PC-9 (cell line): ENCODE data around the gene TMPO. TPM values are rescaled to one million over a fixed set of nuclear protein-coding genes. Genes with fewer than 3 reads are reported as not detected.
A peak's percentile ranks its signal among the peaks of the same experiment; 100 is the strongest.
"Not testable (repeated sequence)": the region's sequence is repeated elsewhere in the genome, so short reads cannot be mapped to it uniquely, and the experiment has no call there.

ENCODE experiments used
- BruUV-seq: library from RNA; stranded (reverse); fragments of 400-500 nt; replicated peaks from 2 replicates; lab custom pipeline; 2021; lab: Mats Ljungman, UMichigan
- CTCF ChIA-PET: fragments of 300-600 bp; sonication (Branson Sonifier 250); formaldehyde crosslinking; loops from one replicate; lab custom pipeline; 2022; ENCODE audit warnings: antibody characterized with exemption; lab: Charles Lee
- POLR2A ChIA-PET: fragments of 300-600 bp; sonication (Branson Sonifier 250); formaldehyde crosslinking; loops from one replicate; lab custom pipeline; 2022; ENCODE audit warnings: antibody characterized with exemption; ENCODE audit not compliant: unreplicated experiment; lab: Charles Lee
- DNase-seq, 2 experiments: peaks; one replicate each; pipeline versions ENCODE4 v3.0.0 to v3.0.0-alpha.2; 2015 to 2022; ENCODE audit warnings: mixed read lengths in 1 of 2
- H2AFZ ChIP-seq: fragments of 200-600 bp; sonication (generic); 2 replicates; pipeline ENCODE4 v1.8.1; 2017; ENCODE audit warnings: antibody characterized with exemption
- H3F3A ChIP-seq: fragments of 200-600 bp; sonication (generic); 2 replicates; pipeline ENCODE4 v1.8.1; 2017; ENCODE audit warnings: antibody characterized with exemption, mild to moderate bottlenecking, low read depth; ENCODE audit not compliant: insufficient read depth
- H3K27ac ChIP-seq: fragments of 200-600 bp; sonication (generic); 2 replicates; pipeline ENCODE4 v1.6.1; 2016; ENCODE audit warnings: mixed run types
- H3K27me3 ChIP-seq: fragments of 200-600 bp; sonication (generic); 2 replicates; pipeline ENCODE4 v1.6.1; 2016; ENCODE audit warnings: low read depth, mixed run types; ENCODE audit not compliant: insufficient read depth
- H3K36me3 ChIP-seq: fragments of 200-600 bp; sonication (generic); 2 replicates; pipeline ENCODE4 v1.6.1; 2016; ENCODE audit warnings: low read depth, mixed run types
- H3K4me1 ChIP-seq: fragments of 200-600 bp; sonication (generic); replicated peaks from 2 replicates; pipeline ENCODE4 v1.6.1; 2016; ENCODE audit warnings: mixed run types; ENCODE audit not compliant: insufficient read depth
- H3K4me2 ChIP-seq: fragments of 200-600 bp; sonication (generic); 2 replicates; pipeline ENCODE4 v1.6.1; 2017; ENCODE audit warnings: mixed run types
- H3K4me3 ChIP-seq: fragments of 200-600 bp; sonication (generic); 2 replicates; pipeline ENCODE4 v1.6.1; 2016; ENCODE audit warnings: mixed run types
- H3K79me2 ChIP-seq: fragments of 200-600 bp; sonication (generic); 2 replicates; pipeline ENCODE4 v1.6.1; 2017; ENCODE audit warnings: low read depth, mixed run types
- H3K9me2 ChIP-seq: fragments of 200-600 bp; sonication (generic); 2 replicates; pipeline ENCODE4 v1.8.1; 2017; ENCODE audit warnings: mild to moderate bottlenecking; ENCODE audit not compliant: insufficient read depth
- H3K9me3 ChIP-seq: fragments of 200-600 bp; sonication (generic); 2 replicates; pipeline ENCODE4 v1.8.1; 2016; ENCODE audit warnings: low read depth; ENCODE audit not compliant: insufficient read depth
- H4K20me1 ChIP-seq: fragments of 200-600 bp; sonication (generic); 2 replicates; pipeline ENCODE4 v1.8.1; 2017; ENCODE audit not compliant: insufficient read depth
- EZH2 ChIP-seq: fragments of 200-600 bp; sonication (generic); IDR thresholded peaks from 2 replicates; pipeline ENCODE4 v1.8.0; 2017; ENCODE audit warnings: antibody characterized with exemption, low read depth
- intact Hi-C: fragments of 100-400 bp; cut with micrococcal nuclease; formaldehyde crosslinking; loops from one replicate; pipeline ENCODE4 v1.10.0; 2022; ENCODE audit not compliant: unreplicated experiment
- total RNA-seq: library from RNA; stranded (reverse); gene quantifications from 2 replicates; pipeline ENCODE4 v1.2.3, GENCODE V29; 2021
- TF ChIP-seq, protein P1 (sequence below): fragments of 200-600 bp; sonication (generic); conservative IDR thresholded peaks from 2 replicates; pipeline ENCODE4 v1.6.1; 2017; ENCODE audit warnings: mixed run types, antibody characterized with exemption, mild to moderate bottlenecking, moderate library complexity

The TMPO gene
- total RNA-seq, 1 experiment from 2014 or later, result 171 TPM

DNA sequence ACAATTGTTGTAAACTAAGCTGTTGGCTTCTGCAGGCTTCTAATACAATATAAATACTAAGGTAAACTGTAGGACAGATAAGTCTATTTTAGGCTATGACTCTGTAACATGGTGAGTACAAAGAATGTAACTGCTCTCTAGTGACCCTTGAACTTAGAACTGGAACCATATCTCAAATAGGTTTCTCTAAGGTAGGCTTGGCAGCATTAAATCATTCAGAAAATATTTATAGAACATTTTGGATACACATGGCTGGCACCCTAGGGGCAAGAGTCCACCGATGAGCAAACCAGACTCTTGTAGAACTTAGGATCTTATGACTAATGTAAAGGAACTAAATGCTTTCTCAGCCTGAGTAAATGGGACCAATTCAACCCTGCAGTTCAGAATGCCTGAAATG, 58.7 kb downstream of the TMPO start:
- POLR2A ChIA-PET, result no interaction called here
- Histone ChIP-seq H3K4me1 (peaks cover 6% of the 10 kb centered on the region; the same call in 1 of the 2 replicates), H3K79me2 (no peaks in the 10 kb centered on the region), H3K27me3 (no peaks in the 10 kb centered on the region), H3K27ac (no peak overlapping the region), H4K20me1 (no peaks in the 10 kb centered on the region), H3K9me3 (no peaks in the 10 kb centered on the region), H3K4me2 (no peak overlapping the region), H3F3A (0 out of 2 replicates have a peak, but pooled peaks cover 4% of the 10 kb centered on the region), H3K4me3 (no peak overlapping the region), H3K9me2 (no peaks in the 10 kb centered on the region), H2AFZ (no peak overlapping the region), H3K36me3 (no peaks in the 10 kb centered on the region)
- intact Hi-C loops, result no loop called here
- peak in 1 of 2 experiments; percentile 58 for DNase-seq
- no TSS peak for BruUV-seq
- CTCF ChIA-PET, result no interaction called here
- TF ChIP-seq, protein P1, sequence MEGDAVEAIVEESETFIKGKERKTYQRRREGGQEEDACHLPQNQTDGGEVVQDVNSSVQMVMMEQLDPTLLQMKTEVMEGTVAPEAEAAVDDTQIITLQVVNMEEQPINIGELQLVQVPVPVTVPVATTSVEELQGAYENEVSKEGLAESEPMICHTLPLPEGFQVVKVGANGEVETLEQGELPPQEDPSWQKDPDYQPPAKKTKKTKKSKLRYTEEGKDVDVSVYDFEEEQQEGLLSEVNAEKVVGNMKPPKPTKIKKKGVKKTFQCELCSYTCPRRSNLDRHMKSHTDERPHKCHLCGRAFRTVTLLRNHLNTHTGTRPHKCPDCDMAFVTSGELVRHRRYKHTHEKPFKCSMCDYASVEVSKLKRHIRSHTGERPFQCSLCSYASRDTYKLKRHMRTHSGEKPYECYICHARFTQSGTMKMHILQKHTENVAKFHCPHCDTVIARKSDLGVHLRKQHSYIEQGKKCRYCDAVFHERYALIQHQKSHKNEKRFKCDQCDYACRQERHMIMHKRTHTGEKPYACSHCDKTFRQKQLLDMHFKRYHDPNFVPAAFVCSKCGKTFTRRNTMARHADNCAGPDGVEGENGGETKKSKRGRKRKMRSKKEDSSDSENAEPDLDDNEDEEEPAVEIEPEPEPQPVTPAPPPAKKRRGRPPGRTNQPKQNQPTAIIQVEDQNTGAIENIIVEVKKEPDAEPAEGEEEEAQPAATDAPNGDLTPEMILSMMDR, result no peak
- TF ChIP-seq EZH2, result no peak

DNA sequence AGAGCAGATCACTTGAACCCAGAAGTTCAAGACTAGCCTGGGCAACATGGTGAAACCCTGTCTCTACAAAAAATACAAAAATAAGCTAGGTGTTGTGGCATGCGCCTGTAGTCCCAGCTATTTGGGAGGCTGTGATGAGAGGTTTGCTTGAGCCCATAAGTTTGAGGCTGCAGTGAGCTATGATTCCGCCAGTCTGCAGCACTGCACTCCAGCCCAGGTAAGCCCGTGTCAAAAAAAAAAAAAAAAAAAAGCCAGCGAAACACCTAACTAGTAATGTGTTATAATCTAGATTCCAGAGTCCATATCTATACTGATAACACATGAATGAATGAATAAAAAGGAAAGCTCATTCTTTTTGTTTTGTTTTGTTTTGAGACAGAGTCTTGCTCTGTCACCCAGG, 59.6 kb downstream of the TMPO start:
- Histone ChIP-seq H3K27ac (no peak overlapping the region), H3K79me2 (no peaks in the 10 kb centered on the region), H3F3A (0 out of 2 replicates have a peak, but pooled peaks cover 4% of the 10 kb centered on the region), H3K4me1 (peaks cover 6% of the 10 kb centered on the region; the same call in 1 of the 2 replicates), H3K27me3 (no peaks in the 10 kb centered on the region), H3K9me2 (no peaks in the 10 kb centered on the region), H3K36me3 (no peaks in the 10 kb centered on the region), H3K4me3 (no peak overlapping the region), H2AFZ (no peak overlapping the region), H3K9me3 (no peaks in the 10 kb centered on the region), H3K4me2 (no peak overlapping the region), H4K20me1 (no peaks in the 10 kb centered on the region)
- CTCF ChIA-PET, result interaction anchor here (1.5 kb wide), 1 partner anchor 8 kb away, joined by 4 read pairs; no protein-coding TSS in a partner anchor
- no peak for DNase-seq
- POLR2A ChIA-PET, result no interaction called here
- intact Hi-C loops, result no loop called here
- TF ChIP-seq EZH2, result no peak
- TF ChIP-seq, protein P1, result no peak
- BruUV-seq, result no TSS peak

DNA sequence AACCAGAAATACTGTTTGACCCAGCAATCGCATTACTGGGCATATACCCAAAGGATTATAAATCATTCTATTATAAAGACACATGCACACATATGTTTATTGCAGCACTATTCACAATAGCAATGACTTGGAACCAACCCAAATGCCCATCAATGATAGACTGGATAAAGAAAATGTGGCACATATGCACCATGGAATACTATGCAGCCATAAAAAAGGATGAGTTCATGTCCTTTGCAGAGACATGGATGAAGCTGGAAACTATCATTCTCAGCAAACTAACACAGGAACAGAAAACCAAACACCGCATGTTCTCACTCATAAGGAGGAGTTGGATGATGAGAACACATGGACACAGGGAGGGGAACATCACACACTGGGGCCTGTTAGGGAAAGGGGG, 61.4 kb downstream of the TMPO start:
- DNase-seq, H3K27ac ChIP-seq, H3K4me2 ChIP-seq, H3K9me3 ChIP-seq, H4K20me1 ChIP-seq, H3K79me2 ChIP-seq, intact Hi-C loops, H2AFZ ChIP-seq, H3K27me3 ChIP-seq, H3K4me1 ChIP-seq, H3F3A ChIP-seq, BruUV-seq, H3K4me3 ChIP-seq, POLR2A ChIA-PET, H3K9me2 ChIP-seq, H3K36me3 ChIP-seq: not testable (repeated sequence)
- CTCF ChIA-PET, result interaction anchor here (0.5 kb wide), 1 partner anchor 10 kb away, joined by 9 read pairs; no protein-coding TSS in a partner anchor

DNA sequence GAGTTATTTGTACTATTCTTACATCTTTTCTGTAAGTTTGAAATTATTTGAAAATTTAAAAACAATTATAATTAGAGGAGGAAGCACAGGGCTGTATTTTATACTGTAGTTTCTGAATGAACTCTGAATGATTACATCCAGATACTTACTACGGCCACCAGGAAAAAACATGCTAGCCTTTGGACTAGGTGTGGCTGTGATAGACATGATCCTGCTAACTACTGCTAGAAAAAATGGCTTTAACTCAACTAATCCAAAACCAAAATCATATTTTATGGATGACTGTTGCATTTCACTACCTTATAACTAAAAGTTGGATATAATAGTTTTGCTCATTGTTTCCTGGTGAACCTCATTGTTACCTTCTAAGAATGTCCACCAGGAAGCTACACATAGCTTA, 63.0 kb downstream of the TMPO start:
- no peaks in the 10 kb centered on the region for H4K20me1 ChIP-seq
- no peak for TF ChIP-seq EZH2
- TF ChIP-seq, protein P1, result no peak
- no TSS peak for BruUV-seq

More for the DNA sequence above, 63.0 kb downstream of the TMPO start:
- H3K4me1 ChIP-seq, result peaks cover 6% of the 10 kb centered on the region; the same call in 1 of the 2 replicates
- no peak for DNase-seq
- H3K79me2 ChIP-seq, result no peaks in the 10 kb centered on the region
- no peak overlapping the region for H3K4me3 ChIP-seq
- no peaks in the 10 kb centered on the region for H3K27me3 ChIP-seq
- H3K9me3 ChIP-seq, result no peaks in the 10 kb centered on the region
- H3F3A ChIP-seq, result no peaks in the 10 kb centered on the region
- intact Hi-C loops, result no loop called here
- no peaks in the 10 kb centered on the region for H3K9me2 ChIP-seq
- H3K36me3 ChIP-seq, result no peaks in the 10 kb centered on the region
- H3K4me2 ChIP-seq, result no peak overlapping the region
- ChIA-PET CTCF (interaction anchor here (1.2 kb wide), 1 partner anchor 11 kb away, joined by 4 read pairs; no protein-coding TSS in a partner anchor), POLR2A (interaction anchor here (0.7 kb wide), 1 partner anchor 15 kb away, joined by 8 read pairs; the partner anchor contains the start of gene SLC25A3)
- no peak overlapping the region for H3K27ac ChIP-seq
- no peak overlapping the region for H2AFZ ChIP-seq
